ENCODE measurements around the gene HOXA9. TPM values are rescaled to one million over a fixed set of nuclear protein-coding genes. Genes with fewer than 3 reads are reported as not detected.

The HOXA9 gene
- total RNA-seq, 1 experiment from 2014 or later = 91.0 TPM

DNA sequence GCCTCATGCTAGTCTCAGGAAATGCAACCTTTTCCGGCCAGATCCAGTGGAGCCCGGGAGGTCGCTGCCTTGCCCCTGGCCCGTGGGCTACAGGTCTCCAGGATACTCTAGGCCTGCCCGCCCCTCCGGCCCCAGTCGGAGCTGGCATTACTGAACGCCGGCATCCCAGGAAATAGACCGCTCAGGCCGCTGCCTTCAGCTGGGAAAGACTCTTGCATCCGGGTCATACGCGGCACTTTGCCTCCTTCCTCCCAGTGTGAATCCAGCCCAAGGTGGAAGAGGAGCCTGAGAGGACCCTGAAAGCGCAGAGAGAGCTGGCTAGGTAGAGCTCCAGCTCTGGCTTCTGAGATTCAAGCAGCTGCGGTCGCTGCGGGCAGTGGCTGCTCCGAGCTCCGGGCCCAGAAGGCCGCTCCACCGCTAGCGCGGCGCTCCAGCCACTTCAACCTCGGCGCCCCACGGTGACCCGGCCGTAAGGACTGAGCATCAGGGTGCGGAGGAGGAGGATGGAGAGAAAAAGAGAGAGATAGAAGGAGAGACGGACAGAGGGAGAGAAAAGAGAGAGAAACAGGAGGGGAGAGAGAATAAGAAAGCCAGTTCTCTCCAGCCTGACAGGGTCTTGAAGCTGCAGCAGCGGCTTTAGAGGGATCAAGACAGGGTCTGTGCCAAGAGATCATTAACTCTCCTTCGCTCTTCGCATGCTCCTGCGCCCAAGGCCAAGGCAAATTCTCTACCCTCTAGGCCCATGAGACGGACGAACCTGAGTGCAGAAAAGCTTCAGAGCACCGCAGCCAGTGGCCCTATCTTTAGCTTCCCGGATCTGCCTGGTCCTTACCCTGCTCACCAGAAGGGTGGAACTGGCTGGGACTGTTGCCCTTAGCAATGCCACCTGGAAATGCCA lies 10.5 kb upstream of the HOXA9 start:
- no peak for ATAC-seq
- Histone ChIP-seq H4K20me1 (ENCODE audit: insufficient read depth) (no peaks in the 10 kb centered on the region), H3K9me2 (ENCODE audit: insufficient read depth) (no peaks in the 10 kb centered on the region), H3K9ac (ENCODE audit: low read length) (no peak overlapping the region), H3K4me1 (ENCODE audit: control insufficient read depth in 1 of 2, insufficient read depth in 2 of 2, low read length in 2 of 2) (peaks cover 34 to 58% of the 10 kb centered on the region in 2 experiments), H3K27me3 (ENCODE audit: insufficient read depth, low read length) (no peaks in the 10 kb centered on the region), H3K4me3 (replicated peaks in 1 of 2; ENCODE audit: low read depth in 1 of 2, low read length in 2 of 2) (no peak overlapping the region), H2AFZ (ENCODE audit: low read depth, low read length, poor library complexity, severe bottlenecking) (no peak overlapping the region), H3K79me2 (ENCODE audit: insufficient read depth, low read length) (peaks cover 40% of the 10 kb centered on the region), H3K9me3 (ENCODE audit: control insufficient read depth in 1 of 2, insufficient read depth in 1 of 2, low read depth in 1 of 2, low read length in 2 of 2) (no peaks in the 10 kb centered on the region), H3K27ac (ENCODE audit: low read depth, low read length) (no peak overlapping the region), H3K36me3 (ENCODE audit: control insufficient read depth in 1 of 2, insufficient read depth in 2 of 2, low read length in 2 of 2) (no peaks in the 10 kb centered on the region), H3K4me2 (ENCODE audit: low read length) (no peak overlapping the region)
- intact Hi-C loops (cut with micrococcal nuclease) = no loop called here
- CTCF ChIA-PET = no interaction called here
- BruUV-seq (replicated peaks) = no TSS peak
- RAD21 ChIA-PET (ENCODE audit: low non-redundant PET in 1 of 2, low total read pairs in 2 of 2, uncharacterized antibody in 2 of 2, unreplicated experiment in 2 of 2) = no interaction called here
- DNase-seq (ENCODE audit: low read depth, low spot score) = no peak
- POLR2A ChIA-PET = interaction anchor here (1.2 to 2.2 kb wide), 2 partner anchors 9 kb away, joined by 4 to 7 read pairs; partner anchors contain the start of gene HOXA11
- TF ChIP-seq CTCF (IDR thresholded peaks at IDR 0.05 in 2 of 3, conservative IDR thresholded peaks at IDR 0.05 in 1 of 3; ENCODE audit: borderline replicate concordance in 1 of 3, insufficient read depth in 1 of 3, low read depth in 2 of 3, low read length in 2 of 3) = no peak
- TF ChIP-seq TCF7L2 (IDR thresholded peaks at IDR 0.05; ENCODE audit: borderline replicate concordance, extremely low read depth, insufficient read depth, insufficient read length) = no peak
- TF ChIP-seq, protein P1, sequence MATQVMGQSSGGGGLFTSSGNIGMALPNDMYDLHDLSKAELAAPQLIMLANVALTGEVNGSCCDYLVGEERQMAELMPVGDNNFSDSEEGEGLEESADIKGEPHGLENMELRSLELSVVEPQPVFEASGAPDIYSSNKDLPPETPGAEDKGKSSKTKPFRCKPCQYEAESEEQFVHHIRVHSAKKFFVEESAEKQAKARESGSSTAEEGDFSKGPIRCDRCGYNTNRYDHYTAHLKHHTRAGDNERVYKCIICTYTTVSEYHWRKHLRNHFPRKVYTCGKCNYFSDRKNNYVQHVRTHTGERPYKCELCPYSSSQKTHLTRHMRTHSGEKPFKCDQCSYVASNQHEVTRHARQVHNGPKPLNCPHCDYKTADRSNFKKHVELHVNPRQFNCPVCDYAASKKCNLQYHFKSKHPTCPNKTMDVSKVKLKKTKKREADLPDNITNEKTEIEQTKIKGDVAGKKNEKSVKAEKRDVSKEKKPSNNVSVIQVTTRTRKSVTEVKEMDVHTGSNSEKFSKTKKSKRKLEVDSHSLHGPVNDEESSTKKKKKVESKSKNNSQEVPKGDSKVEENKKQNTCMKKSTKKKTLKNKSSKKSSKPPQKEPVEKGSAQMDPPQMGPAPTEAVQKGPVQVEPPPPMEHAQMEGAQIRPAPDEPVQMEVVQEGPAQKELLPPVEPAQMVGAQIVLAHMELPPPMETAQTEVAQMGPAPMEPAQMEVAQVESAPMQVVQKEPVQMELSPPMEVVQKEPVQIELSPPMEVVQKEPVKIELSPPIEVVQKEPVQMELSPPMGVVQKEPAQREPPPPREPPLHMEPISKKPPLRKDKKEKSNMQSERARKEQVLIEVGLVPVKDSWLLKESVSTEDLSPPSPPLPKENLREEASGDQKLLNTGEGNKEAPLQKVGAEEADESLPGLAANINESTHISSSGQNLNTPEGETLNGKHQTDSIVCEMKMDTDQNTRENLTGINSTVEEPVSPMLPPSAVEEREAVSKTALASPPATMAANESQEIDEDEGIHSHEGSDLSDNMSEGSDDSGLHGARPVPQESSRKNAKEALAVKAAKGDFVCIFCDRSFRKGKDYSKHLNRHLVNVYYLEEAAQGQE (IDR thresholded peaks at IDR 0.05; ENCODE audit: low read depth) = no peak
- TF ChIP-seq EZH2phosphoT487 (IDR thresholded peaks at IDR 0.05; ENCODE audit: borderline replicate concordance) = no peak
- TF ChIP-seq JUND (IDR thresholded peaks at IDR 0.05) = no peak
- TF ChIP-seq ZNF274 (IDR thresholded peaks at IDR 0.05; ENCODE audit: low read depth, low read length) = no peak
- no peak for TF ChIP-seq FOSL1 (IDR thresholded peaks at IDR 0.05; ENCODE audit: low read depth)
- no peak for TF ChIP-seq ATF3 (IDR thresholded peaks at IDR 0.05)
- no peak for TF ChIP-seq EZH2 (IDR thresholded peaks at IDR 0.05)
